Spleen (tissue), 7 donors: Measurements from ENCODE around the gene PRR33.

ENCODE experiments used
- POLR2A ChIP-seq, 3 donors: fragments of 450-650 bp; IDR thresholded peaks; one replicate each; pipeline ENCODE4 v1.5.1; 2017; ENCODE audit warnings: antibody characterized with exemption in 3 of 3, mild to moderate bottlenecking in 1 of 3
- POLR2AphosphoS5 ChIP-seq, 3 donors: sonication (generic); formaldehyde crosslinking; IDR thresholded peaks; one replicate each; pipeline ENCODE4 v1.5.1; 2017; ENCODE audit warnings: antibody characterized with exemption in 3 of 3
- TF ChIP-seq, protein P1 (sequence below), 11 experiments: fragments of 200-600 bp in 7 of 11; fragments of 450-650 bp in 4 of 11; sonication (generic) in 4 of 11; IDR thresholded peaks in 8 of 11; conservative IDR thresholded peaks in 3 of 11; 1 replicate in 7 of 11; 2 replicates in 4 of 11; pipeline versions ENCODE4 v1.4.0 to v1.8.0; 2016 to 2021; ENCODE audit warnings: antibody characterized with exemption in 11 of 11, inconsistent platforms in 4 of 11, mild to moderate bottlenecking in 1 of 11
- donor health status: DM: no; HTN: no; CAD: no; lungs with moderate emphysema.
- donor health status: DM: no; HTN: no; CAD: no.
- donor health status: DM: no; HTN: no; CAD: no.

DNA sequence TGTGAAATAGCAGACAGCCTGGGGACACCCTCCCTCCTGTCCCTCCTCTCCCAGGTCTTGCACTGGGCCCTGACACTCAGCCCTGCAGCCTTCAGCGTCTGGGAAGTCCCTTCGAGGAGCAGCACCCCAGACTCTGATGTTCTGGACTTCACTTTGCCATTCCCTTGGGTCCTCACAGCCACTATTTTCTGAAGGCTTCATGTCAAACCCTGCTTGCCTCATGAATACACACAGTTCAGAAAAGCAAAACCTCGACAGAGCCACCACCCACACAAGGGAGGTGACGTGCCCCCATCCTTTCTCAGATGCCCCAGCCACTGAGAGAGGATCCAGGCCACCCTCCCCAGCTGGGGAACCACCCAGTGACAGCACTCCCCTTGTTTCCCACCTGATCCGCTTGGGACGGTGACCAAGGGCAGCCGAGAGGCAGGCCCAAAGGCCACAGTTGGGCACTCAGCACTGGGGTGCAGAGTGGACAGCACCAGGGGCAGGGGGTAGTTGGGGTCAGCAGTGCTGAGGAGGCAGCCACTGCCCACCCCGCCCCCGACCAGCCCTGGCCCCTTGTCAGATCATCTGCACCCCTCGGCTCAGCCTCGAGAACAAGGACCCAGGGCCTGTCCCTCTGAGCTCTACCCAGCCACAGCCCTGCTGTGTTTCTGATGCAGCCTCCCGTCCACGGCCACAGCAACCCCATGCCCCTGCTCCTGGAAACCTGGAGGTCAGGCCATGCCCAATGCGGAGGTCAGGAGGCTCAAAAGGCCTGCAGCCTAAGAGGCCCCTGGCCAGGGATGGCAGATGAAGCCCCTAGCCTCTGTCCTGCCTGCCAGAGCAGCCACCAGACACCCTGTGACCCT is 24.7 kb upstream of the PRR33 start:
- TF ChIP-seq, protein P1, sequence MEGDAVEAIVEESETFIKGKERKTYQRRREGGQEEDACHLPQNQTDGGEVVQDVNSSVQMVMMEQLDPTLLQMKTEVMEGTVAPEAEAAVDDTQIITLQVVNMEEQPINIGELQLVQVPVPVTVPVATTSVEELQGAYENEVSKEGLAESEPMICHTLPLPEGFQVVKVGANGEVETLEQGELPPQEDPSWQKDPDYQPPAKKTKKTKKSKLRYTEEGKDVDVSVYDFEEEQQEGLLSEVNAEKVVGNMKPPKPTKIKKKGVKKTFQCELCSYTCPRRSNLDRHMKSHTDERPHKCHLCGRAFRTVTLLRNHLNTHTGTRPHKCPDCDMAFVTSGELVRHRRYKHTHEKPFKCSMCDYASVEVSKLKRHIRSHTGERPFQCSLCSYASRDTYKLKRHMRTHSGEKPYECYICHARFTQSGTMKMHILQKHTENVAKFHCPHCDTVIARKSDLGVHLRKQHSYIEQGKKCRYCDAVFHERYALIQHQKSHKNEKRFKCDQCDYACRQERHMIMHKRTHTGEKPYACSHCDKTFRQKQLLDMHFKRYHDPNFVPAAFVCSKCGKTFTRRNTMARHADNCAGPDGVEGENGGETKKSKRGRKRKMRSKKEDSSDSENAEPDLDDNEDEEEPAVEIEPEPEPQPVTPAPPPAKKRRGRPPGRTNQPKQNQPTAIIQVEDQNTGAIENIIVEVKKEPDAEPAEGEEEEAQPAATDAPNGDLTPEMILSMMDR (IDR thresholded peaks at IDR 0.05 in 8 of 11, conservative IDR thresholded peaks at IDR 0.05 in 3 of 11): no peak
- TF ChIP-seq POLR2A (IDR thresholded peaks at IDR 0.05): no peak
- TF ChIP-seq POLR2AphosphoS5 (IDR thresholded peaks at IDR 0.05): peak; percentile 51 to 80 (median 72)
